ENCODE data around the gene ADAP1.

The ADAP1 gene

GRCh38 chr7:853366-854117 lies 100.9 kb downstream of the ADAP1 start:
- no peak for DNase-seq

GRCh38 chr7:851204-851603 lies 103.3 kb downstream of the ADAP1 start:
- no peak for DNase-seq

GRCh38 chr7:849781-850180 lies 104.7 kb downstream of the ADAP1 start:
- no peak for DNase-seq

GRCh38 chr7:849145-849544 lies 105.3 kb downstream of the ADAP1 start:
- no peak for DNase-seq
